HEK293 (cell line): ENCODE data around the gene SQSTM1.

Experiments
- CTCF ChIA-PET: fragments of 350-600 bp; formaldehyde crosslinking; extraction: SDS; loops from one replicate; lab custom pipeline; 2021; ENCODE audit warnings: antibody characterized with exemption; lab: Yijun Ruan, JAX
- POLR2A ChIA-PET: fragments of 300-600 bp; formaldehyde crosslinking; extraction: SDS; loops from one replicate; lab custom pipeline; 2020; ENCODE audit warnings: antibody characterized with exemption, inconsistent platforms; lab: Yijun Ruan, JAX
- H3K27ac ChIP-seq: fragments of 200-500 bp; sonication (Bioruptor generic); 2 replicates; pipeline ENCODE4 v1.5.1; 2014; ENCODE audit warnings: low read depth, low read length, control low read depth, inconsistent platforms; ENCODE audit errors: extremely low read depth
- H3K36me3 ChIP-seq, 2 experiments: fragments of 200-500 bp in 1 of 2; sonication (Bioruptor generic) in 1 of 2; 1 replicate in 1 of 2; 2 replicates in 1 of 2; pipeline ENCODE4 v1.5.1; 2014 to 2017; ENCODE audit warnings: inconsistent platforms in 2 of 2, low read length in 2 of 2; ENCODE audit not compliant: control insufficient read depth in 2 of 2, insufficient read depth in 1 of 2
- H3K4me1 ChIP-seq: fragments of 200-500 bp; sonication (Bioruptor generic); 2 replicates; pipeline ENCODE4 v1.5.1; 2014; ENCODE audit warnings: mild to moderate bottlenecking, low read length, inconsistent platforms; ENCODE audit not compliant: control insufficient read depth, insufficient read depth
- H3K4me3 ChIP-seq: 2 replicates; pipeline ENCODE4 v1.5.1; 2011; ENCODE audit warnings: low read depth, mild to moderate bottlenecking, control low read depth, low read length, moderate library complexity
- H3K9me3 ChIP-seq: fragments of 200-500 bp; sonication (Bioruptor generic); 2 replicates; pipeline ENCODE4 v1.5.1; 2014; ENCODE audit warnings: low read depth, low read length, inconsistent platforms; ENCODE audit not compliant: control insufficient read depth, insufficient read depth
- ATF2 ChIP-seq: fragments of 450-650 bp; formaldehyde crosslinking; IDR thresholded peaks from 2 replicates; pipeline ENCODE4 v1.5.1; 2016; ENCODE audit warnings: missing biosample characterization, missing genetic modification characterization, low read depth
- GLI4 ChIP-seq: fragments of 450-650 bp; formaldehyde crosslinking; IDR thresholded peaks from 2 replicates; pipeline ENCODE4 v1.5.1; 2016; ENCODE audit warnings: missing biosample characterization, missing genetic modification characterization
- KLF10 ChIP-seq: fragments of 450-650 bp; IDR thresholded peaks from 2 replicates; pipeline ENCODE4 v1.5.1; 2018; ENCODE audit warnings: missing biosample characterization, mild to moderate bottlenecking, missing genetic modification characterization
- KLF16 ChIP-seq: fragments of 450-650 bp; formaldehyde crosslinking; IDR thresholded peaks from 2 replicates; pipeline ENCODE4 v1.5.1; 2017; ENCODE audit warnings: missing biosample characterization, missing genetic modification characterization
- KLF7 ChIP-seq: fragments of 450-650 bp; formaldehyde crosslinking; IDR thresholded peaks from 2 replicates; pipeline ENCODE4 v1.5.1; 2016; ENCODE audit warnings: missing biosample characterization, missing genetic modification characterization, borderline replicate concordance
- OSR2 ChIP-seq: fragments of 450-650 bp; formaldehyde crosslinking; IDR thresholded peaks from 2 replicates; pipeline ENCODE4 v1.5.1; 2016; ENCODE audit warnings: missing biosample characterization, missing genetic modification characterization
- PBX3 ChIP-seq: sonication (generic); formaldehyde crosslinking; IDR thresholded peaks from 2 replicates; pipeline ENCODE4 v1.8.1; 2022; ENCODE audit warnings: mild to moderate bottlenecking, moderate library complexity, missing genetic modification reagents
- ZFP41 ChIP-seq: fragments of 450-650 bp; formaldehyde crosslinking; IDR thresholded peaks from 2 replicates; pipeline ENCODE4 v1.5.1; 2016; ENCODE audit warnings: missing biosample characterization, missing genetic modification characterization, borderline replicate concordance
- ZNF114 ChIP-seq: fragments of 450-650 bp; formaldehyde crosslinking; IDR thresholded peaks from 2 replicates; pipeline ENCODE4 v1.5.0; 2017; ENCODE audit warnings: missing biosample characterization, missing genetic modification characterization
- ZNF132 ChIP-seq: fragments of 450-650 bp; formaldehyde crosslinking; IDR thresholded peaks from 2 replicates; pipeline ENCODE4 v1.5.1; 2017; ENCODE audit warnings: missing biosample characterization, missing genetic modification characterization, borderline replicate concordance
- ZNF311 ChIP-seq: fragments of 450-650 bp; formaldehyde crosslinking; IDR thresholded peaks from 2 replicates; pipeline ENCODE4 v1.5.1; 2017; ENCODE audit warnings: missing biosample characterization, missing genetic modification characterization, borderline replicate concordance
- ZNF350 ChIP-seq: fragments of 450-650 bp; formaldehyde crosslinking; IDR thresholded peaks from 2 replicates; pipeline ENCODE4 v1.5.0; 2017; ENCODE audit warnings: missing biosample characterization, mild to moderate bottlenecking, missing genetic modification characterization
- ZNF530 ChIP-seq: fragments of 450-650 bp; formaldehyde crosslinking; IDR thresholded peaks from 2 replicates; pipeline ENCODE4 v1.5.1; 2016; ENCODE audit warnings: low read depth, missing biosample characterization, missing genetic modification characterization
- ZNF747 ChIP-seq: fragments of 450-650 bp; formaldehyde crosslinking; IDR thresholded peaks from 2 replicates; pipeline ENCODE4 v1.5.1; 2016; ENCODE audit warnings: missing biosample characterization, missing genetic modification characterization
- ZNF768 ChIP-seq: fragments of 450-650 bp; formaldehyde crosslinking; IDR thresholded peaks from 2 replicates; pipeline ENCODE4 v1.5.1; 2018; ENCODE audit warnings: missing biosample characterization, mild to moderate bottlenecking, missing genetic modification characterization
- ZNF792 ChIP-seq: fragments of 450-650 bp; formaldehyde crosslinking; IDR thresholded peaks from 2 replicates; pipeline ENCODE4 v1.5.1; 2016; ENCODE audit warnings: missing biosample characterization, missing genetic modification characterization
- ZSCAN16 ChIP-seq: fragments of 450-650 bp; formaldehyde crosslinking; IDR thresholded peaks from 2 replicates; pipeline ENCODE4 v1.5.1; 2016; ENCODE audit warnings: missing biosample characterization, missing genetic modification characterization
- ZSCAN30 ChIP-seq: fragments of 450-650 bp; IDR thresholded peaks from 2 replicates; pipeline ENCODE4 v1.5.1; 2018; ENCODE audit warnings: missing biosample characterization, mild to moderate bottlenecking, missing genetic modification characterization, moderate library complexity
- ZXDB ChIP-seq: fragments of 450-650 bp; formaldehyde crosslinking; IDR thresholded peaks from 2 replicates; pipeline ENCODE4 v1.5.1; 2016; ENCODE audit warnings: missing biosample characterization, missing genetic modification characterization
- TF ChIP-seq, protein P1 (sequence below): fragments of 450-650 bp; formaldehyde crosslinking; IDR thresholded peaks from 2 replicates; pipeline ENCODE4 v1.5.1; 2016; ENCODE audit warnings: missing biosample characterization, missing genetic modification characterization, borderline replicate concordance
- TF ChIP-seq, protein P2 (sequence below): fragments of 450-650 bp; formaldehyde crosslinking; IDR thresholded peaks from 2 replicates; pipeline ENCODE4 v1.5.1; 2016; ENCODE audit warnings: missing biosample characterization, missing genetic modification characterization
- TF ChIP-seq, protein P3 (sequence below): fragments of 450-650 bp; formaldehyde crosslinking; IDR thresholded peaks from 2 replicates; pipeline ENCODE4 v1.5.1; 2017; ENCODE audit warnings: missing biosample characterization, missing genetic modification characterization
- TF ChIP-seq, protein P4 (sequence below): fragments of 450-650 bp; IDR thresholded peaks from 2 replicates; pipeline ENCODE4 v1.5.1; 2018; ENCODE audit warnings: missing biosample characterization, mild to moderate bottlenecking, missing genetic modification characterization

The SQSTM1 gene

GRCh38 chr5:179779826-179780225 is 40.9 kb upstream of the SQSTM1 start:
- Histone ChIP-seq H3K4me1 (no peaks in the 10 kb centered on the region), H3K27ac (no peak overlapping the region), H3K4me3 (no peak overlapping the region), H3K9me3 (no peaks in the 10 kb centered on the region), H3K36me3 (peaks cover 4 to 56% of the 10 kb centered on the region in 2 experiments; a peak in 2 of 3 replicates)
- CTCF ChIA-PET = interaction anchor here (0.8 to 0.9 kb wide), 2 partner anchors 16 to 24 kb away, joined by 3 read pairs; no protein-coding TSS in a partner anchor
- TF ChIP-seq ZNF132 (tag by site-specific recombination) (no peak), OSR2 (tag by site-specific recombination) (no peak), ZNF747 (tag by site-specific recombination) (no peak), KLF10 (tag by site-specific recombination) (no peak), ZSCAN30 (tag by site-specific recombination) (no peak), ZNF311 (tag by site-specific recombination) (no peak), ZXDB (tag by site-specific recombination) (no peak), ZSCAN16 (tag by site-specific recombination) (no peak), ZNF114 (tag by site-specific recombination) (no peak), KLF7 (tag by site-specific recombination) (no peak), ZNF530 (no peak), ZFP41 (tag by site-specific recombination) (no peak)
- TF ChIP-seq, protein P1, sequence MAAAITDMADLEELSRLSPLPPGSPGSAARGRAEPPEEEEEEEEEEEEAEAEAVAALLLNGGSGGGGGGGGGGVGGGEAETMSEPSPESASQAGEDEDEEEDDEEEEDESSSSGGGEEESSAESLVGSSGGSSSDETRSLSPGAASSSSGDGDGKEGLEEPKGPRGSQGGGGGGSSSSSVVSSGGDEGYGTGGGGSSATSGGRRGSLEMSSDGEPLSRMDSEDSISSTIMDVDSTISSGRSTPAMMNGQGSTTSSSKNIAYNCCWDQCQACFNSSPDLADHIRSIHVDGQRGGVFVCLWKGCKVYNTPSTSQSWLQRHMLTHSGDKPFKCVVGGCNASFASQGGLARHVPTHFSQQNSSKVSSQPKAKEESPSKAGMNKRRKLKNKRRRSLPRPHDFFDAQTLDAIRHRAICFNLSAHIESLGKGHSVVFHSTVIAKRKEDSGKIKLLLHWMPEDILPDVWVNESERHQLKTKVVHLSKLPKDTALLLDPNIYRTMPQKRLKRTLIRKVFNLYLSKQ = no peak
- TF ChIP-seq, protein P2, sequence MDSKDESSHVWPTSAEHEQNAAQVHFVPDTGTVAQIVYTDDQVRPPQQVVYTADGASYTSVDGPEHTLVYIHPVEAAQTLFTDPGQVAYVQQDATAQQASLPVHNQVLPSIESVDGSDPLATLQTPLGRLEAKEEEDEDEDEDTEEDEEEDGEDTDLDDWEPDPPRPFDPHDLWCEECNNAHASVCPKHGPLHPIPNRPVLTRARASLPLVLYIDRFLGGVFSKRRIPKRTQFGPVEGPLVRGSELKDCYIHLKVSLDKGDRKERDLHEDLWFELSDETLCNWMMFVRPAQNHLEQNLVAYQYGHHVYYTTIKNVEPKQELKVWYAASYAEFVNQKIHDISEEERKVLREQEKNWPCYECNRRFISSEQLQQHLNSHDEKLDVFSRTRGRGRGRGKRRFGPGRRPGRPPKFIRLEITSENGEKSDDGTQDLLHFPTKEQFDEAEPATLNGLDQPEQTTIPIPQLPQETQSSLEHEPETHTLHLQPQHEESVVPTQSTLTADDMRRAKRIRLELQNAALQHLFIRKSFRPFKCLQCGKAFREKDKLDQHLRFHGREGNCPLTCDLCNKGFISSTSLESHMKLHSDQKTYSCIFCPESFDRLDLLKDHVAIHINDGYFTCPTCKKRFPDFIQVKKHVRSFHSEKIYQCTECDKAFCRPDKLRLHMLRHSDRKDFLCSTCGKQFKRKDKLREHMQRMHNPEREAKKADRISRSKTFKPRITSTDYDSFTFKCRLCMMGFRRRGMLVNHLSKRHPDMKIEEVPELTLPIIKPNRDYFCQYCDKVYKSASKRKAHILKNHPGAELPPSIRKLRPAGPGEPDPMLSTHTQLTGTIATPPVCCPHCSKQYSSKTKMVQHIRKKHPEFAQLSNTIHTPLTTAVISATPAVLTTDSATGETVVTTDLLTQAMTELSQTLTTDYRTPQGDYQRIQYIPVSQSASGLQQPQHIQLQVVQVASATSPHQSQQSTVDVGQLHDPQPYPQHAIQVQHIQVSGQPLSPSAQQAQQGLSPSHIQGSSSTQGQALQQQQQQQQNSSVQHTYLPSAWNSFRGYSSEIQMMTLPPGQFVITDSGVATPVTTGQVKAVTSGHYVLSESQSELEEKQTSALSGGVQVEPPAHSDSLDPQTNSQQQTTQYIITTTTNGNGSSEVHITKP (tag by site-specific recombination) = no peak
- TF ChIP-seq, all 188 proteins: peak for 0
- POLR2A ChIA-PET = interaction anchor here (1.5 kb wide), 1 partner anchor 16 kb away, joined by 4 read pairs; no protein-coding TSS in a partner anchor

- ChIA-PET CTCF (interaction anchor here (0.8 kb wide), 1 partner anchor 25 kb away, joined by 3 read pairs; no protein-coding TSS in a partner anchor), POLR2A (interaction anchor here (1.5 kb wide), 1 partner anchor 16 kb away, joined by 4 read pairs; no protein-coding TSS in a partner anchor)
- H3K27ac ChIP-seq = no peak overlapping the region
- TF ChIP-seq ZNF768 (tag by site-specific recombination) (no peak), ZNF350 (tag by site-specific recombination) (no peak), KLF16 (tag by site-specific recombination) (no peak), PBX3 (CRISPR knock-in tag) (no peak), ZNF792 (tag by site-specific recombination) (no peak), GLI4 (tag by site-specific recombination) (no peak), ATF2 (tag by site-specific recombination) (no peak)
- TF ChIP-seq, protein P3, sequence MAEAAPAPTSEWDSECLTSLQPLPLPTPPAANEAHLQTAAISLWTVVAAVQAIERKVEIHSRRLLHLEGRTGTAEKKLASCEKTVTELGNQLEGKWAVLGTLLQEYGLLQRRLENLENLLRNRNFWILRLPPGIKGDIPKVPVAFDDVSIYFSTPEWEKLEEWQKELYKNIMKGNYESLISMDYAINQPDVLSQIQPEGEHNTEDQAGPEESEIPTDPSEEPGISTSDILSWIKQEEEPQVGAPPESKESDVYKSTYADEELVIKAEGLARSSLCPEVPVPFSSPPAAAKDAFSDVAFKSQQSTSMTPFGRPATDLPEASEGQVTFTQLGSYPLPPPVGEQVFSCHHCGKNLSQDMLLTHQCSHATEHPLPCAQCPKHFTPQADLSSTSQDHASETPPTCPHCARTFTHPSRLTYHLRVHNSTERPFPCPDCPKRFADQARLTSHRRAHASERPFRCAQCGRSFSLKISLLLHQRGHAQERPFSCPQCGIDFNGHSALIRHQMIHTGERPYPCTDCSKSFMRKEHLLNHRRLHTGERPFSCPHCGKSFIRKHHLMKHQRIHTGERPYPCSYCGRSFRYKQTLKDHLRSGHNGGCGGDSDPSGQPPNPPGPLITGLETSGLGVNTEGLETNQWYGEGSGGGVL (tag by site-specific recombination) = no peak
- TF ChIP-seq, protein P4, sequence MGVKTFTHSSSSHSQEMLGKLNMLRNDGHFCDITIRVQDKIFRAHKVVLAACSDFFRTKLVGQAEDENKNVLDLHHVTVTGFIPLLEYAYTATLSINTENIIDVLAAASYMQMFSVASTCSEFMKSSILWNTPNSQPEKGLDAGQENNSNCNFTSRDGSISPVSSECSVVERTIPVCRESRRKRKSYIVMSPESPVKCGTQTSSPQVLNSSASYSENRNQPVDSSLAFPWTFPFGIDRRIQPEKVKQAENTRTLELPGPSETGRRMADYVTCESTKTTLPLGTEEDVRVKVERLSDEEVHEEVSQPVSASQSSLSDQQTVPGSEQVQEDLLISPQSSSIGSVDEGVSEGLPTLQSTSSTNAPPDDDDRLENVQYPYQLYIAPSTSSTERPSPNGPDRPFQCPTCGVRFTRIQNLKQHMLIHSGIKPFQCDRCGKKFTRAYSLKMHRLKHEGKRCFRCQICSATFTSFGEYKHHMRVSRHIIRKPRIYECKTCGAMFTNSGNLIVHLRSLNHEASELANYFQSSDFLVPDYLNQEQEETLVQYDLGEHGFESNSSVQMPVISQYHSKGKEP (tag by site-specific recombination) = no peak
- peaks cover 4 to 51% of the 10 kb centered on the region in 2 experiments; a peak in 2 of 3 replicates for H3K36me3 ChIP-seq
- H3K4me3 ChIP-seq = no peak overlapping the region
- H3K9me3 ChIP-seq = no peaks in the 10 kb centered on the region
- no peaks in the 10 kb centered on the region for H3K4me1 ChIP-seq
These were observed 40.3 kb upstream of the SQSTM1 start for GRCh38 chr5:179780362-179780761.
